Colonic mucosa (tissue), 4 donors: ENCODE data around the gene DDX27. TPM values are rescaled to one million over a fixed set of nuclear protein-coding genes. Genes with fewer than 3 reads are reported as not detected.
A peak's percentile ranks its signal among the peaks of the same experiment; 100 is the strongest.

ENCODE experiments used
- DNase-seq: peaks from one replicate; pipeline ENCODE4 v3.0.0-alpha.2; 2020
- H3K27ac ChIP-seq: fragments of 200-600 bp; one replicate; pipeline ENCODE4 v1.8.0; 2021
- H3K27me3 ChIP-seq: fragments of 200-600 bp; one replicate; pipeline ENCODE4 v1.8.0; 2021
- H3K36me3 ChIP-seq: fragments of 200-600 bp; one replicate; pipeline ENCODE4 v1.8.0; 2021
- H3K4me1 ChIP-seq: fragments of 200-600 bp; one replicate; pipeline ENCODE4 v1.8.0; 2021; ENCODE audit warnings: mild to moderate bottlenecking
- H3K4me3 ChIP-seq: fragments of 200-600 bp; one replicate; pipeline ENCODE4 v1.8.0; 2021
- H3K9ac ChIP-seq, 2 donors: one replicate each; pipeline ENCODE4 v1.7.0; 2013; ENCODE audit warnings: control low read depth in 2 of 2, low read depth in 2 of 2, low read length in 2 of 2
- H3K9me3 ChIP-seq: fragments of 200-600 bp; one replicate; pipeline ENCODE4 v1.8.0; 2021
- intact Hi-C: fragments of 100-400 bp; cut with DNase I; formaldehyde crosslinking; loops from one replicate; pipeline ENCODE4 v1.14.1; 2022
- total RNA-seq, 2 donors: library from RNA; stranded (reverse); fragmentation: NEBNext Ultra II Directional in 1 of 2; extraction: Animal tissue kit (Norgen Biotek cat#: 25700) in 1 of 2; gene quantifications; one replicate each; pipeline ENCODE4 v1.2.1, GENCODE V29; 2021
- TF ChIP-seq, protein P1 (sequence below): fragments of 200-600 bp; IDR thresholded peaks from one replicate; pipeline ENCODE4 v1.8.0; 2022; ENCODE audit warnings: antibody characterized with exemption, mild to moderate bottlenecking
- donor health status: healthy.
- donor health status: DM: no; HTN: no; CAD: no.
- donor health status: DM: no; HTN: no; CAD: no.

Gene DDX27
- total RNA-seq, 2 donors from 2014 or later = 26.3 to 44.5 TPM

DNA sequence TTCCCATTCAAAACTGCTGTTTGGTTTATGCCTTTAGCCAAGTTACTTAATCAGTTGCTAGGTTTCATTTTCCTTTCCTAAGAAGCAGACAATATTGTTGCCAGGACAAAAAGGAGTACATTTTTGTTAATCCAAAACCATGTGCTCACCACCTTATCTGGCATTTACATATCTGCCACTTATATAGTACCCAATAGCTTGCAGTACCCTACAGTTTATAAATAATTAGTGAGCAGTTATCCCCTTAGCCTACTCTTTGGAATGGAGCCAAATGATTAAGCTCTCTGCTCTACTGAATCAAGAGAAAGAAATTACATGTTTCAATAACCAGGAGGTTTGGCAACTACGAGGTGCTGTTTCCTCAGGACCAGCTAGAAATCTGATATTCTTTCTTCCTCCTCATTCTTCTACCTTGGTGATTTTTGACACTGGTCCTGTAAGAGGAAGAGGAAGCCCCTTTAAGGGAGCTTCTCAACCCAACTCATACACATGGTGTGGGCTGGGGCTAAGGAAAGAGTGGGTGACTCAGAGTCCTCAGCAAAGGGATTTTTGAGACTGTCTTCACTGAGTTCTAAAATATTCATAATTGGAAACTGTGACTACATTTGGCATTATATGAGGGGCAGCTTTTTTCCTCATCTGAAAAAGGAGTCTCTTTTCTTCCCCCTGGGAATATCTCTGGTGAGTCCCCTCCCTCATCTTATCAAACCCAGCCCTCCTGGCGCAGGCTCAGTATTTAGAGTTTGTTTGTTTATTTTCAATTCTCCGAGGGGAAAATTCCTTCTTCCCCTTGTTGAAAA is 57.1 kb downstream of the DDX27 start:
- H3K27ac ChIP-seq = peak overlapping the region; percentile 90
- H3K27me3 ChIP-seq = no peaks in the 10 kb centered on the region
- intact Hi-C loops = no loop called here
- TF ChIP-seq, protein P1, sequence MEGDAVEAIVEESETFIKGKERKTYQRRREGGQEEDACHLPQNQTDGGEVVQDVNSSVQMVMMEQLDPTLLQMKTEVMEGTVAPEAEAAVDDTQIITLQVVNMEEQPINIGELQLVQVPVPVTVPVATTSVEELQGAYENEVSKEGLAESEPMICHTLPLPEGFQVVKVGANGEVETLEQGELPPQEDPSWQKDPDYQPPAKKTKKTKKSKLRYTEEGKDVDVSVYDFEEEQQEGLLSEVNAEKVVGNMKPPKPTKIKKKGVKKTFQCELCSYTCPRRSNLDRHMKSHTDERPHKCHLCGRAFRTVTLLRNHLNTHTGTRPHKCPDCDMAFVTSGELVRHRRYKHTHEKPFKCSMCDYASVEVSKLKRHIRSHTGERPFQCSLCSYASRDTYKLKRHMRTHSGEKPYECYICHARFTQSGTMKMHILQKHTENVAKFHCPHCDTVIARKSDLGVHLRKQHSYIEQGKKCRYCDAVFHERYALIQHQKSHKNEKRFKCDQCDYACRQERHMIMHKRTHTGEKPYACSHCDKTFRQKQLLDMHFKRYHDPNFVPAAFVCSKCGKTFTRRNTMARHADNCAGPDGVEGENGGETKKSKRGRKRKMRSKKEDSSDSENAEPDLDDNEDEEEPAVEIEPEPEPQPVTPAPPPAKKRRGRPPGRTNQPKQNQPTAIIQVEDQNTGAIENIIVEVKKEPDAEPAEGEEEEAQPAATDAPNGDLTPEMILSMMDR = no peak
- peak overlapping the region; percentile 46 for H3K4me3 ChIP-seq
- H3K9ac ChIP-seq = peak overlapping the region in 1 of 2 donors; percentile 99
- peaks cover 9% of the 10 kb centered on the region for H3K4me1 ChIP-seq
- H3K9me3 ChIP-seq = no peaks in the 10 kb centered on the region
- no peak for DNase-seq
- H3K36me3 ChIP-seq = peaks cover 17% of the 10 kb centered on the region

DNA sequence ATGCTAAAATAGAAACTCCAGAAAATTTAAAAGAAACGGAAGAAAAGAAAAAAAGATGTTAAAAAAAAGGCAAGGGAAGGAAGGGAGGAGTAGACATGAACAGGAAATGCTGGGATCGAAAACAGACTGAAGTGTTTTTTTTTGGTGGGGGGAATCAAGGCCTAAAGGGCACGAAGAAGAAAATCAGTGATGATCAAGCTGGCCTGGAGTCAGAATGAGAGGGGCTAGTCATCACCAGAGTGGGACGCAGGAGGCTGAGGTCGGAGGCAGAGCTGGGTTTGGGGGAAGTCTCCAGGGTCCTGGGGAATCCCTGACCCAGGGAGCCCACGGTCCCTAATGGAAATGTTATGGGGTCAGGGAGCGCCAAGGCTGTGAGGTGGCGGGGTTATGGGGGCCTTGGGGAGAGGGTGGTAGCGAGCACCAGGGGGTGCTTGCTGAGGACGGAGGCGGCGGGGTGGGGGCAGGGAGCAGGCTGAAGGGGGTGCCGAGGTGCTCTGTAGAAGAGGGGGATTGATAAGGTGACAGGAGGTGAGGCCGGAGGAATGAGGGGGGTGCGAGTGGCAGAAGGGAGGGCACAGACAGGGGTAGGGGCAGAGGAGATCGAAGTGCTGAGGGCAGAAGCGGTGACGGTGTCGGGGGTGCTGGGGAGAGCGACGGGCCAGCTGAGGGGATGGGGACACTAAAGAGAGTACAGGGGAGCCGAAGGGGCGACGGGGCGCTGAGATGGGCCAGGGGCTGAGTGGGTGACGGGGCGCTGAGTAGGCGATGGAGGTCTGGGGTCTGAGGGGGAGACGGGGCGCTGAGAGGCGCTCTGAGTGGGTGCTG is 58.0 kb downstream of the DDX27 start:
- peaks cover 9% of the 10 kb centered on the region for H3K4me1 ChIP-seq
- TF ChIP-seq, protein P1 = no peak
- intact Hi-C loops = no loop called here
- no peaks in the 10 kb centered on the region for H3K27me3 ChIP-seq
- peak; percentile 50 for DNase-seq
- H3K9me3 ChIP-seq = no peaks in the 10 kb centered on the region
- peak overlapping the region; percentile 46 for H3K4me3 ChIP-seq
- peak overlapping the region; percentile 90 for H3K27ac ChIP-seq
- H3K36me3 ChIP-seq = peaks cover 21% of the 10 kb centered on the region
- peak overlapping the region; percentile 96 to 99 for H3K9ac ChIP-seq

DNA sequence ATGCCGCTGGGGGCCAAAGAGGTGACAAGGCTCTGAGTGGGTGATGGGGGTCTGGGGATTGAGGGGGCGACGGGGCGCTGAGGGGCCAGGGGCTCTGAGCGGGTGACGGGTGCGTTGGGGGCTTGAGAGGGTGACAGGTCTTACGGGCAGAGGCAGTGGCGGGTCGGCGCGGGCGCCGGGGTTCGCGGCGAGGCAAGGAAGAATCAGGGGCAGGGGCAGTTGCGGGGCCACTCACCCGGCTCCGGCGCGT is 58.5 kb downstream of the DDX27 start:
- H3K4me1 ChIP-seq = peaks cover 13% of the 10 kb centered on the region
- H3K36me3 ChIP-seq = peaks cover 26% of the 10 kb centered on the region
- peak overlapping the region; percentile 96 to 99 for H3K9ac ChIP-seq
- intact Hi-C loops = no loop called here
- H3K27ac ChIP-seq = peak overlapping the region; percentile 90
- no peak for DNase-seq
- TF ChIP-seq, protein P1 = no peak
- no peaks in the 10 kb centered on the region for H3K9me3 ChIP-seq
- peak overlapping the region; percentile 46 for H3K4me3 ChIP-seq
- H3K27me3 ChIP-seq = no peaks in the 10 kb centered on the region

DNA sequence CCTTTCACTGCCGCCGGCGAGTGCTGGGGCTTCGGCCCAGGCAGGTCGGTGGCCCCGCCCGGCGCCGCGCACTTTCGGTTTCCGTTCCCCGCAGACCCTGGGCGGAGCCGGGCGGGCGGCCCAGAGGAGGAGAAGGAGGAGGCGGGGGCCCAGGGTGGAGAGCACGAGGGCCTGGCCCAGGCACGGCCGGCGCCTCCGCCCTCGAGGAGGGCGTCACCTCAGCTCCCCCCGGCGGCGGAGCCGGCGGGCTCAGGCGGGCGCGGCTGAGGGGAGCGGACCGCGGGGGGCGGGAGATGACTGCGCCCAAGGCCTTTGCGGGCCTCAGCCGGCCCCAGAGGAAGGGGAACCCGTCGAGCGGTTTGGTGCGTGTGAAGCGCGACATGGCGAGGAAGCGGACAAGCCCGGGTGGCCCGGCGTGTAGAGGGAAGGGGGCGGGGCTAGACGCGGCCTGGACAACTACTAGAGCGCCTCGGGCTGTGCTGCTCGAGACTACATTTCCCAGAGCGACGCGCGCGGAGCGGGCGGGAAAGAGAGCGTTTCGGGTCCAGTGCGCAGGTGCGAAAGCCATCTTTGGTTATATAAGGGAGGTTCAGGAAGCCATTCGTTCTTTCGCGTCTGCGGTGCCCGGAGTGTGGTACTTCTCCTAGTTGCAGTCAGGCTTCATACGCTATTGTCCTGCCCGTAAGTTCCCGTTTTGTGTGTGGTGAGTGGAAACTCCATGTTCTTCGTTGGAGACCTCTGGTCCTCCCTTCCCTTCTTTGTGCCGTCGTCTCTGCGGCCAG is 59.0 kb downstream of the DDX27 start, which contains the start of gene ZNFX1:
Gene ZNFX1, minus strand, starts transcription at position 22 of the 782 bp plus-strand sequence. CDS start 2,218 bp downstream, outside the sequence.
- Histone ChIP-seq H3K9ac (peak within 1 kb of the TSS; percentile 96 to 99), H3K4me3 (peak within 1 kb of the TSS; percentile 46), H3K27me3 (no peaks in the 10 kb centered on the region), H3K36me3 (peaks cover 31% of the 10 kb centered on the region), H3K4me1 (peaks cover 13% of the 10 kb centered on the region), H3K9me3 (no peaks in the 10 kb centered on the region), H3K27ac (peak within 1 kb of the TSS; percentile 90)
- peak; percentile 99 for DNase-seq
- TF ChIP-seq, protein P1 = no peak
- intact Hi-C loops = no loop called here
